ENCODE results near the gene NCKAP5.

NCKAP5 gene

DNA sequence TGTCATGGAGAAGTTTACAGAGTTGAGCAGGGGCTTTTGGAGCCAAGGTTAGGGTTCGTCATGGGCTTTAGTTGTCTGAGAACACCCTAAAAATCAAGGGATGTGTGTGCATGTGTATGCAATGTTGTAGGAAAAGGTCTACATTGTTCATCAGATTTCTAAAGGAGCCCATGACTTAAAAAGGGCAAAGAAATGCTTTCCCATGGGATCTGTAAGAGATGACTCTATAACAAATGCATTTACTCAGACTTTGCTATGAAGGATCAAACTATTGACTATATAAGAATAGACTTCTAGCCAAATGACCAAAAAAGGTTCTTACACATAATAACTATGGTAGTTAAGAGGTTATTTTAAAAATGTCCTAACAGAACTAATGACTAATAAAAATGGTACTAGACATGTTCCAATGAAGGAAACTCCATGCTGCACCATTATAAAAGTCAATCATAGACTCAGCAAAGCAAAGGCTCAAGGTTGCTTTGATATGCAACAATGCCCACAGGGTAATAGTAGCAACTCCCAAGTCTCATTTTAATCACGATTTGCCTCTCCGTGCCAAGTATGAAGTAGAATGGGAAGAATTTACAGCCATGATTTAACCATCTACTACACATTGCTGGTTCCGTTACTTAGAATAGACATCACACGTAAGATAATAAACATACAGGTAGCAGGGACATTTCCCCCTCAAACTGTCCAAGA lies 158.5 kb downstream of the NCKAP5 start:
- DNase-seq (ENCODE audit: extremely low read depth in 1 of 2, low read depth in 1 of 2) = no peak

DNA sequence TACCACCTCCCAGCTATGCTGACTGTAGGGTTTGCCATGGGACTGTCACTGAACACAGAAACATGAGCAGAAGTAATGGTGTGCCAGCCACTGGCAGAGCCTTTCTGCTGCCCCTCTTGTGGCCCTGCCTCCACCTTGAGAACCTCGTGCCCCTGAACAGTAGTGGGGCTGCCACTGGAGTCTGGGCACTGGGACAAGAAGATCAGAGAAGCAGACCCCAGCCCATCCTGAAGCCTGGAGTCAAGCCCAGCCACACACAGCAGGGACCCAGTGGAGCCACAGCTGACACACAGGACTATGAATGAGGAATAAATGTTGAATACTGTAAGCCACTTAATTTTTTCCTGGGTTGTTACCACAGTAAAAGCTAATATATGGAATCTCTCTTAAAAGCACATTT lies 159.6 kb downstream of the NCKAP5 start:
- no peak for DNase-seq (ENCODE audit: extremely low read depth in 1 of 2, low read depth in 1 of 2)

DNA sequence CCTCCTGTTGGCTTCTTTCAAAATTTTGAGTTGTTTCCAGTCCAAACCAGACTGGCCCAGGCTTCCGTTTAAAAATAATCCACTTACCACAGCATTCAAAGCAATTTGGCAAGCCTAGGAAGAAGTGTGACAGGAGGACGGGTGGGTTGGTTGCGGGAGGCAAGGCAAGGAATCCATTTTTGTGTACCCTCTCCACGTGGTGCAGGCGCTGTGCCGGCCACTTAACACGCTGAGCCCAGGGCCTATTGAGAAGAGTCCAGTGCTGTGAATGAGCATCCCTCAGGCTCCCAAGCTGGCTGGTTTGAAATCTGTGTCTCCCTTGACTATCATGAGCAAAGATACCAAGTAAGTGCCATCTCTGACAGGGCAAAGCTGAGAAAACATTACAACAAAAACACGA lies 160.9 kb downstream of the NCKAP5 start:
- DNase-seq (ENCODE audit: extremely low read depth in 1 of 2, low read depth in 1 of 2) = no peak

DNA sequence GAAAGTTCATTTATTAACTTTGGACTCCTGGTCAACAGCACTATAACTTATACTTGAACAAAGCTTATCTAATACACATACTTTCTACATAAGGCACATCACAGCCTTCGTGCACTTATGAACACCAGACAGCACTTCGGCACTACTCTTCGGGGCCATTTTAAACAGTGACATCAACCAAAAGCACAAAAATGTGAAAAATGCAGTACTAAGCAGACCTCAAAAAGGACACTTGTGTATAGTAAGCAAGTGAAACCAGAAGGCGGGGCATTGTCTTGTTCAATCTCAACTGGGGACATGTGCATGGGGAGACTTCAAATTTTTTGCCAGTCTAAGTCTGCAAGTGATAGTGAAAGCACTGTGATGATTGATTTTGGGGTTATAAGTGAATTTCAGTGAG lies 163.0 kb downstream of the NCKAP5 start:
- no peak for DNase-seq (ENCODE audit: extremely low read depth in 1 of 2, low read depth in 1 of 2)

DNA sequence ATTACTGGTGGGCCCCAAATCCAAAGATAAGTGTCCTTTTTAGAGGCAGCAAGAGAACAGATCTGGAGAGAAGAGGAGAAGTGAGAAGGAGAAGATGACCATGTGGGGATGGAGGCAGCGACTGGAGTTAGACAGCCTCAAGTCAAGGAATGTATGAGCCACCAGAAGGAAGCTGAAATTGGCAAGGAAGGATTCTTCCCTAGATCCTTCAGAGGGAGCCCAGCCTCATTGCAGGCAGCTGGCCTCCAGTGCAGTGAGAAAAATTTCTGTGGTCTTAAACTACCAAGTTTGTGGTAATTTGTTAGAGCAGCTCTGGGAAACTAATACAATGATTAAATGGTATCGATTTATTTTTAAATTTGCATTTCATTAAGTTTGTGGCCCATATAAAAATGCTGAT lies 167.9 kb downstream of the NCKAP5 start:
- no peak for DNase-seq (ENCODE audit: extremely low read depth in 1 of 2, low read depth in 1 of 2)

DNA sequence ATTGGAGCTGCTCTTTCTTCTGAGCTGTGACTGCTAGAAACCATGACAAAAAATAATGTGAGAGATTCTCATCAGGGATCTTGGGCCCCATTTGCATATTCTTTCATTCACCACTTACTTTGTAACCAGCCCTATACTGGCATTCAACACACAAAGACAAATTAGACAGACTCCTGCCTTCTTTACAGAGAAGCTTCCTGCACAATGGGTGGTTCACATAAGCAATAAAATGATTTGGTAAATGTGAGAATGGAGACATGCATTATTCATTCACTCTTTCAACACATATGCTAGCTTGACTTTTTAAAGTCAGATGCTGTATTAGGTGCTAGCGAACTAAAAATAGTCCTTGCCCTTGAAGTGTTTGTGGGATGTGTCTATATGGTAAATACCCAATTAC lies 174.4 kb downstream of the NCKAP5 start:
- DNase-seq (ENCODE audit: extremely low read depth in 1 of 2, low read depth in 1 of 2) = no peak

DNA sequence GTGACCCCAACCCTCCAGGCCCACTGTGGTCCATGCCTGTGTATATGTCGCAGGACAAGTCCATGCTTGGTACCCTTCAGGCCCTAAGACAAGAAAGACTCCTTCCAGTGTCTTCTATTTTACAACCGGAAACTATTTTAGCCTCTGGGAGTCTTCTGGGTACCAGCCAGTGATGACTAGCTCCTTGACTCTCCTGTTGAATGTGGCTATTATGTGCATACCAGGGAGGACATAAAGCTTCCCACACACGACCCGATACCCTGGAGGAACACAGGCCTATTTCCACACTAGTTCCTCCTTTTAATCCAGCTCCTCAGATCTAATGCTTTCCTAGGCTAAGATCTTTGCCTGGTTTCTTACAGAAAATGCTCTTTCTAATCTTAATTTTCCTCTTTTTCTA lies 178.1 kb downstream of the NCKAP5 start:
- DNase-seq (ENCODE audit: extremely low read depth in 1 of 2, low read depth in 1 of 2) = no peak

DNA sequence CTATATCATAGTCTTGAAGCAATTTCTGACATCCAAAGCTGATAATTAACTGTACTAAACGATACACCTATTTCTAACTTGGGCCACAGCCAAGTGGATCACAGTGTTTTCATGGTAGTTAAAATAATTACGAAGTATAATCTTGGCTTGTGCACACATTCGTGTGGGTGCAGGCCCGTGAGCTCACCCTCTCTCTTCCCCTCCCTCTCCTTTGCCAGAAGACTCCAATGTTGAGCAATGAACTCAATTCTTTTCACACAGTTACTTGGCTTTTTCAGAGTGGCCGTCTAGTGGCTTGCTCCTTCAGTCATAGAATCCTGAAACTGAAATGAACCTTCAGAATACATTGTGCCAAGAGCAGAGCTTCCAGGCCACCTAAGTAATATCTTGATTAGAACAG lies 178.7 kb downstream of the NCKAP5 start:
- DNase-seq (ENCODE audit: extremely low read depth in 1 of 2, low read depth in 1 of 2) = no peak

DNA sequence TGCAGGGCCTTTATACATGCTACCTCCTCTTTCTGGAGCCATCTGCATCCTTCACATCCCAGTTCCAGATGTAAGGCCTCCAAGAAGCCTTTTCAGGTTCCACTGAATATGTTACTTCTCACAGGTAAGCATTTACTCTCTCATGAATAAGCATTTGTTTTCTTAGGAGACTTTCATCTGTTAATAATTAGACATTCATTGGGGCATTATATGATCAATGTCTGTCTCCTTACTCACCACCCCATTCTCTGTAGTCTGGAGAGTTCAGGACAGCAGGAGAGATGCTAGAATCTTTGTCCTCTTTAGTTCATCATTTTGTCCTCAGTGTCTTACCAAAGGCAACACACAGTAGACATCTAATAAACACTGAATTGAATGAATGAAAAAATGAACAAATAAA lies 185.7 kb downstream of the NCKAP5 start:
- no peak for DNase-seq (ENCODE audit: extremely low read depth in 1 of 2, low read depth in 1 of 2)

DNA sequence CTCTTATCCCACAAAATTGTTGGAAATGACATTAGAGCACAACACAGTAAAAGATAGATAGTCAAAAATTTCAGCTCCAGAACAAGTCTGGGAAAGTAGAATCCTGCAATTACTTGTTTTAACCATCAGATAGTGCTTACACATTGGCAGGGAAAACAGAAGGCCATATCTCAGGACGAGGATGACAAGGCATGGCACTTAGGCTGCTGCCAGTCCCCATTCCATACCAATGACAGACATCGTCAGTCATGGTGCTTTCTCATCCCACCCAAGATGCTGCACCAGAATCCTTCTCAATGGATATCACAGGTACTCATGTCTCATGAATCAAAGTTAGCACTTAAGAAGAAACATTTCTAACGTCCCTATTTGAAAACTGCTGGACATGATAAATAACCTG lies 187.3 kb downstream of the NCKAP5 start:
- no peak for DNase-seq (ENCODE audit: extremely low read depth in 1 of 2, low read depth in 1 of 2)

DNA sequence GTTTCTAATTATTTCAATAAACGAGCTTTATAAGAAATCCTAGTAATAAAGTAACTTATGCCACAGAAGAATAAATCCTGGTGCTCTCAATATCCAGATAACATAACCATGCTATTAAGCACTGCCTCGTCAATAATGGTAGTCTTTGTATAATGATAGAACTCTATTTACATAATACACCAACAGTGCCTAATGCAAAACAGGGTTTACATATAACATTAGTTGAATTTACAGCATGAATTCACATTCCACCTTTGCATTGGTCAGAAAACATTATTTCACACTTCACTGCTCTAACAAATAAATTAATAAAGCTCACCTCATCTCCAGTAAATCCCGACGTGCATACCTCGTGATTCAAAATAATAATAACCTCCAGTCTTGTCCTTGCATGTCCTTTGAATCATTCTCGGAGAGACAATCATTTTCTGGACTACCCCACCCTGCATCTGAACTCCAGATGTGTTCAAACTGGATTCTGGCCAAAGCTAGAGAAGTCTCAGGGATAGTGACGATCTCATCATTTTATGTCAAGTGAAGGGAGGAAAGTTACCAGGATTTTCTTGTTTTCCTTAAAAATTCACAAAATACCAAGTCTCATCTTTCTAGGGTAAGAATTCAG lies 189.2 kb downstream of the NCKAP5 start:
- no peak for DNase-seq (ENCODE audit: extremely low read depth in 1 of 2, low read depth in 1 of 2)

DNA sequence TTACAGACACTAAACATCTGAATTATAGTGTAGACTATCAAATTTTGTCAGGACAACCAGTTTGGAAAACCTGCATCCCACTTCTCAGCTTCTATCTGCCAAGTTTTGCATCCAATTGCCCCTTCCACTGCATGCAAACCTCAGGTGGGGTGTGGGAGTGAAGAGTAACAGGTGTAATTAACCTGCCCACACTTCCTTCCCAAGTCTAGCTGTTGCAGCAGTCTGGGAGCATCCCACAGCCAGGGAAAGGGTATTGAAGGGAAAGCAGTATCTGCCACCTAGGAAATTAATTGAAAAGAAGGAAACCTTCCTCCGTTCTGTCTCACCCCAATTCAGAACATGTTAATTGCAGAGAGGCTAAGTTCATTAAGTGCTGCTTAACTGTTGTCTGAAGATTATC lies 189.9 kb downstream of the NCKAP5 start:
- DNase-seq (ENCODE audit: extremely low read depth in 1 of 2, low read depth in 1 of 2) = no peak

DNA sequence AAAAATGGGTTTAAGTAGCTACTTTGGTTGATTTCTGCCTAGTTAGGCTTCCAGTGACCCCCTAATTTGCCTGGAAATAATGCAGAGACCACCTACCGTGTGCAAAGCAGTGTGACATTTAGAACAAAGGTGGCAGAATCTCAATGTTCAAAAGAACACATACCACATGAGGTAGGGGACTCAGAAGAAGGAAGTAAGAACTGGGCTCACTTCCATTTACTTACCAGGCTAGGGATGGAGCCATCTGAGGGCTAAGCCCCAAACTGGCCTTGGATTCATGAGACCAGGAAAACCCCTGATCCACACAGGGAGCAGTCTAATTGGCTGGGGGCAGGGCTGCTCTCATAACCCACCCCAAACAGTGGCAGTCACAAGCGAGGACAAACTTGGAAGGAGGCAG lies 190.7 kb downstream of the NCKAP5 start:
- no peak for DNase-seq (ENCODE audit: extremely low read depth in 1 of 2, low read depth in 1 of 2)

DNA sequence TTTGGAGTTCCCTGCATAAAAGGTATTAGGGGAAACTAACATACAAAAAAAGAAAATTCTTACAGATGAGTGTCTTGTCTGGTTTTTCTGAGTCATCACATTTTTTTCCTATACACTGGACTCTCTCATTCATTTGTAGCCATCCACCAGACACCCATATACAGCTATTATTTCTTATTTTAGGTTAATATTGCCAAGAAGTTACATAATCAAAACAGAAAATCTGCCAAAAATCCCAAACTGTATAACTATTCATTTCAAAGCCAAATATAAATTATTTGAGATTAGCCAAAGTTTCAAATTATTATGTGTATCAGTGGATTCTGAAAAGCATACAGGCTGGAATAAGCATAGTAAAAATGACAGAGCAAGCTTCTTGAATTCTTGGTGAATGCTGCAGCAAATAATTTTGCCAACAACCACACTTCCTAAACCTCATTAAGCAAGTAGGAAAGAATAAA lies 191.2 kb downstream of the NCKAP5 start:
- no peak for DNase-seq (ENCODE audit: extremely low read depth in 1 of 2, low read depth in 1 of 2)

DNA sequence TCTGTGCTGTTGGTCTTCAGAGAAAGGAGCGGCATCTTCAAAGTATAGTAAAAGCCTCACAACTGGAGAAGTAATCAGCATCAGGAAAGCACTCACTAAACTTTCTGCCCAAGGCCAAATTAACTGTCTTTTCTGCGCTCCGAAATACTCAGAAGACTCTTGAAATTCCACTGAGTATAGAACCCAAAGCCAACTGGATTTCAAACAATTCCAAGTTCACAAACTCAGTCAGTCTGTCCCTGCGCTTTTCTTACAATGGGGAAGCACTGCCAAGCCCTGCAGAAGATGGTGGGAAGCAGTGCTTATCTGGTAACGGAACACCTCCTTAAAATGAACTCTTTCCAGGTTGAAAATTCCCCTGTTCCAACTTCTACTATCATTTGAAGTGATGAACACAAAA lies 193.5 kb downstream of the NCKAP5 start:
- DNase-seq (ENCODE audit: extremely low read depth in 1 of 2, low read depth in 1 of 2) = no peak

DNA sequence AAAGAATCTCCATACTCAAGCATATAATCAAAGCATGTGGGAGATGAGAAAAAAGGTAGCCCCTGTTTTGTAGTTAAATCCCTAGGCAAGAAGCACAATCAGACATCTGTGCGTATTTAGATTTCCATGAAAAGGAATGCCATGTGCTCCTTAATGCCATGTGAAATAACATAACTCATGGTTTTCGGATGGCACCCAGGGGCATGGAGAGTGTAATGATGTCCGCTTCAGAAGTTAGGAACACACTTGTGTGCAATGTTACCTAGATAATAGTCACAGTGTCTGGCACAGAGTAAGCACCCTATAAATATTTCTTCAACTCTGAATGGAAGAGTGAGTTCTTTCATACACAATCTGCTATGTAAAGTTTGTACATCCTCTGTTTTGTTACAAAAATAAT lies 197.0 kb downstream of the NCKAP5 start:
- no peak for DNase-seq (ENCODE audit: extremely low read depth in 1 of 2, low read depth in 1 of 2)

DNA sequence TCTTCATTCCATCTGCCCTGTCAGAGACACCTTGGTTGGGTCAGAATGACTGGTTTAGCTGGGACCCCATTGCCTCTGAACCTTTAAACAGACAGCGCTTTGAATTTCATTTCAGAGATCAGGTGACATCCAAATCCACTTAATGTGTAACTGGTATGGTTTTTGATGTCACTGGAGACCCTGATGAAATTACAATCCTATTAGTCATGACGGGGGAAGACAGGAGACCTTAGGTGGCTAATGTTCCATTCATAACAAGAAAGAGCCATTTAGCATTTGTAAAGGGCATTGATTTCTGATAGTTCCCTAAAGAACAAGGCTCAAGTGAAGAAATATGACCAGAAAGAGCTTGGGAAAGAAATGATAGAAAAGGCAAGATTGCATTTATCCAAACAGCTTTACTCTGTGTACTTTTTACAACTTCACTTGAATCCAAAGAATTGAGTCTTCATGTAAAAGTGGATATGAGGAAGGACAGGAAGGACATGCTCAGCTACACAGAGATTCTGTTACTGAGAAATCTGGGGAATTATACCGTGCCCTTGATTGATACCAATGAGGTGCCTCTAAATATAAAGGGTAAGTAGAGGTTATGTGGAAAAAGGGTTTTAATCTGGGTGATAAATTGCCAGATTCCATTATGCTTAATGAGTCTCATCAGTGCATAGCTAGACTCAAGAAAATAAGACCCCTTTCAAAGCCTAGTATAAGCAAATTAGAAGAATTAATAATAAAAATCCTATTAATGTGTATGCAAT lies 198.2 kb downstream of the NCKAP5 start:
- DNase-seq (ENCODE audit: extremely low read depth in 1 of 2, low read depth in 1 of 2) = no peak

DNA sequence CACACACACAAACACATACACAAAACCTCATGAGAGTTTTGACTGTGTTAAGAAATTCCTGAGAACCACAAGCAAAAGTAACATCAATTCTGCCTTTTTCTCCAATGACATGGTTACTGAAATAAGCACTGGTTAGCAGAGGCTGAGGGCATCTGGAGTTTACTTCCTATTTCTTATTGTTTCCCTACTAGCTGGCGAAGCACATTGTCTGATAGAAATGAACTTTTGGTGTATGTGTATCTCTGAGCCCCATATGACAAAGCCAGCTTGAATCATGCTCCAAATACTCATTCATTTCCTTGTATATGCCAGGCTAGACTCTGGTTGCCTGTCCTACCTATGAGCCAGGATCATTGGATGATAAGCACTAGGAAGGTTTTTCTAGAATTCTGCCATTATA lies 203.1 kb downstream of the NCKAP5 start:
- no peak for DNase-seq (ENCODE audit: extremely low read depth in 1 of 2, low read depth in 1 of 2)

DNA sequence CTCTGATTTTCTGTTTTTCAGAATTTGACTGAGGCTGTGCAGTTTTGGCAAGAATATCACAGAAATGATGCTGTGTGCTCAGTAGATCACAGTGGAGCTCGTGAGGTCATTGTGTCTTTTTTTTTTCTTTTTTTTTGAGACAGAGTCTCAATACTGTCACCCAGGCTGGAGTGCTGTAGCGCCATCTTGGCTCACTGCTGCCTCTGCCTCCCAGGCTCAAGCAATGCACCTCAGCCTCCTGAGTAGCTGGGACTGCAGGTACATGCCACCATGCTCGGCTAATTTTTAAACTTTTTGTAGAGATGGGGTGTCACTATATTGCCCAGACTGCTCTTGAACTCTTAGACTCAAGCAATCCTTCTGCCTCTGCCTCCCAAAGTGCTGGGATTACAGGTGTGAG lies 203.6 kb downstream of the NCKAP5 start:
- DNase-seq (ENCODE audit: extremely low read depth in 1 of 2, low read depth in 1 of 2) = no peak

DNA sequence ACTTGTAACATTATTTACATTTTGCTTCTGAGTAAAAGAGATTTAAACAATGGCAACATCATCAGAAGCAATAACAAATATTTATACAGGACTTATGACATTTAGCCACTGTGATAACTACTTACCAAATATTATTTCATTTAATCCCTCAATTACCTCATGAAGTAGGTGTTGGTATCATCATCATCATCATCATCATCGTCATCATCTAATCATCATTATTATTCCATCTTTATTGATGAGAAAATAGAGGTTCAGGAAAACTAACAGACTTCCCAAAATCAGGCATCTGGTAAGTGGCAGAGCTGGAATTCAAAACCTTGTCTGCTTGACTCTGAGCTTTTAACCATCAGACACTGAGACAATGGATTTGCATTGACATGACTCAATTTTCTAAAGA lies 204.4 kb downstream of the NCKAP5 start:
- DNase-seq (ENCODE audit: extremely low read depth in 1 of 2, low read depth in 1 of 2) = no peak

DNA sequence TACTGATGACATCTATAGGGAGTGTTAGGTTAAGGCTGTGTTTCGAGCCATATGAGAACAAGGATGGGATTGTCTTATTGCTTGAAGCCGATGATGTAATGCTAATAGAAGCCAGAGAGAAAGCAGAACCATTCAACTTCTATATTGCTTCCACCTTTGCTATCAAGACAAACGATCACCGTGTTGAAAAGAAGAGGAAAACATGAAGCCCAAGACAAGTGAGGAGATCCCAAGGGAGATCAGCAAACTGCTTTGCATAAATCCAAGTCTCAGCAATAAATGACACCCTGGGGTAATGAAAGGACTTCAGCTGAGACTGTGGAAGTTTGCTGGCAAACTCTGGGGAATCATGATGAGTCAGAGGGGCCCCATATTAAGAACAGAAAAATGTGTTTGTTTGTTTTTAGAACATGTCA lies 206.2 kb downstream of the NCKAP5 start:
- DNase-seq (ENCODE audit: extremely low read depth in 1 of 2, low read depth in 1 of 2) = no peak

DNA sequence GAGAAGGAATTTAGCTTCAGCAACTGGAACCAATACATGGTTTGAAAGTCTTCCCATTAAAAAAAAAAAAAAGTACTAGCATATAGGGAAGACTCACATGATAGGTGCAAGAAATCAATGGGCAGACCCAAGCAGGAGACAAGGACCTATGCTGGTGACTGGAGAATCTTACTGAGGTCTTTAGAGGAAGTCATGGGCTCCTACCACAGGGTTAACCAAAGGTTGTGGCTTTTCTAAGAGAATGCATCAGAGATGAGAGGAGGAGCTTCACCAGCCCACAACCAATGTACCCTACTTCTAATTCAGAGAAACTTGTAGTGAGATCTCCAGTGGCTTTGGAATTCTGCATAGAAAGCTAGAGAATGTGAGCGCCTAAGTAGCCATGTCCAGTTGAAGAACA lies 207.4 kb downstream of the NCKAP5 start:
- no peak for DNase-seq (ENCODE audit: extremely low read depth in 1 of 2, low read depth in 1 of 2)
